ENCODE measurements around the gene SUPT3H.

The SUPT3H gene

DNA sequence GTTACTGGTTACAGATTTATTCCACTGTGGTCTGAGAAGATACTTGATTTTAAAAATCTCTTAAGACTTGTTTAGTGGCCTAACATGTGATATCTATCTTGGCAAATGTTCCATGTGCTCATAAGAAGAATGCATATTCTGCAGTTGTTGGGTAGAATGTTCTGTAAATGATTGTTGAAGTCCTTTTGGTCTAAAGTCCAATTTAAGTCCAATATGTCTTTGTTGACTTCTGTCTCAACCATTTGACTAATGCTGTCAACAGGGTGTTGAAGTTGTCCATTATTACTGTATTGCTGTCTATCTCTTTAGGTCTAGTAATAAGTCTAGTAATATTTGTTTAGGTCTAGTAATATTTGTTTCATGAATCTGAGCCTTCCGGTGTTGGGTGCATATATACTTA lies 437.4 kb downstream of the SUPT3H start:
- Histone ChIP-seq H3K4me3 (ENCODE audit: low read length in 2 of 2) (no peak overlapping the region), H3K4me1 (ENCODE audit: control insufficient read depth in 2 of 2, insufficient read depth in 2 of 2, low read length in 2 of 2) (no peaks in the 10 kb centered on the region), H3K27me3 (ENCODE audit: control insufficient read depth in 2 of 2, insufficient read depth in 2 of 2, low read length in 2 of 2) (no peaks in the 10 kb centered on the region), H3K9me3 (ENCODE audit: control insufficient read depth in 2 of 2, low read length in 2 of 2) (no peaks in the 10 kb centered on the region), H3K9ac (ENCODE audit: low read depth in 1 of 2, low read length in 2 of 2) (no peak overlapping the region), H3K36me3 (ENCODE audit: control insufficient read depth in 2 of 2, insufficient read depth in 2 of 2, low read length in 2 of 2) (no peaks in the 10 kb centered on the region), H3K27ac (ENCODE audit: low read depth in 2 of 2, low read length in 2 of 2) (no peak overlapping the region)

DNA sequence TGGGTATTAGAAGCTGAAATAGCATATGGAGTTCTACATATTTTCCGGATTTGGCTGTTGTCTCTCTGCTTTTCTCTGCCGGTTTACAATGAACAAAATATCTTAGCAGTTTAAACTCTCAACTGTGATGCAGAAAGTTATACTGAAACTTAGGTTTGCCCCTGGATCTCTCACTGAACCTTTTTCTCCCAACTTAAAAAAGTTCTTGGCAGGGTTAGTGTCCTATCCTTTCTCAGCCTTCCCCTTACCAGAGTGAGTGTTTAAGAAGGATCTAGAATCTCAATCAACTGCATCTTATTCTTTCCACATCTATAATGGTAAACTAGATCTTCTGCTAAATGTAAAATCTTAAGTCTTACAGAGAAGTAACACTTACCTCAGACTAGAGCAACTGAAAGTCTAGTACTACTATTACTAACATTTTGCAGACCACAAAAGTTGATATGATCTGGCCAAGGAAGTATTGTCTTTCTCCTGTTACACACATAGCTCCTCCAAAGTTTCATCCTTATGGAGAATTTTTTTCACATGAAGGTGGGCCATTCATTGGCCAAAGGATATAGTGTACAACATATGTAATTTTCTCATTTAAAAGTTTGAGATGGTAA lies 441.9 kb downstream of the SUPT3H start:
- Histone ChIP-seq H3K27ac (ENCODE audit: low read depth in 2 of 2, low read length in 2 of 2) (no peak overlapping the region), H3K9ac (ENCODE audit: low read depth in 1 of 2, low read length in 2 of 2) (no peak overlapping the region), H3K4me3 (ENCODE audit: low read length in 2 of 2) (no peak overlapping the region), H3K27me3 (ENCODE audit: control insufficient read depth in 2 of 2, insufficient read depth in 2 of 2, low read length in 2 of 2) (no peaks in the 10 kb centered on the region), H3K4me1 (ENCODE audit: control insufficient read depth in 2 of 2, insufficient read depth in 2 of 2, low read length in 2 of 2) (no peaks in the 10 kb centered on the region), H3K9me3 (ENCODE audit: control insufficient read depth in 2 of 2, low read length in 2 of 2) (no peaks in the 10 kb centered on the region), H3K36me3 (ENCODE audit: control insufficient read depth in 2 of 2, insufficient read depth in 2 of 2, low read length in 2 of 2) (no peaks in the 10 kb centered on the region)

DNA sequence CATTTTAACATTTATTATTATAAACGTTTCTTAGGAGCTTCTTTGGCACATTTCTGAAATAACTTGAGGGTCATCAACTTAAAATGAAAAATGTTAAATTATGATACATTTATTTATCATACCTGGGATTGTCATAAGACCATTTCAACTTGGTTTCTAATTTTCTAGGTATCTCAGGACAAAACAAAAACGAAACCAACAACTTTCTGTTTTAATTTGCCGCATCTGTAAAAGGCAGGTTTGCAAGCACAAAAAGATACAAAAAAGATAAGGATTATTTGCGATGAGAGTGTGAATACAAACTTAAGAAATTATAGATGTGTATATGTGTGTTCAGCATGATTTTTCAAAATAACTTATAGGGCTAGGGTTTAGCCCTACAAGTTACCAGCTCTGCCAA lies 444.6 kb downstream of the SUPT3H start:
- H3K27me3 ChIP-seq (ENCODE audit: control insufficient read depth in 2 of 2, insufficient read depth in 2 of 2, low read length in 2 of 2): no peaks in the 10 kb centered on the region
- H3K36me3 ChIP-seq (ENCODE audit: control insufficient read depth in 2 of 2, insufficient read depth in 2 of 2, low read length in 2 of 2): no peaks in the 10 kb centered on the region
- H3K27ac ChIP-seq (ENCODE audit: low read depth in 2 of 2, low read length in 2 of 2): no peak overlapping the region
- no peaks in the 10 kb centered on the region for H3K4me1 ChIP-seq (ENCODE audit: control insufficient read depth in 2 of 2, insufficient read depth in 2 of 2, low read length in 2 of 2)
- no peak overlapping the region for H3K4me3 ChIP-seq (ENCODE audit: low read length in 2 of 2)
- no peaks in the 10 kb centered on the region for H3K9me3 ChIP-seq (ENCODE audit: control insufficient read depth in 2 of 2, low read length in 2 of 2)
- H3K9ac ChIP-seq (ENCODE audit: low read depth in 1 of 2, low read length in 2 of 2): no peak overlapping the region

DNA sequence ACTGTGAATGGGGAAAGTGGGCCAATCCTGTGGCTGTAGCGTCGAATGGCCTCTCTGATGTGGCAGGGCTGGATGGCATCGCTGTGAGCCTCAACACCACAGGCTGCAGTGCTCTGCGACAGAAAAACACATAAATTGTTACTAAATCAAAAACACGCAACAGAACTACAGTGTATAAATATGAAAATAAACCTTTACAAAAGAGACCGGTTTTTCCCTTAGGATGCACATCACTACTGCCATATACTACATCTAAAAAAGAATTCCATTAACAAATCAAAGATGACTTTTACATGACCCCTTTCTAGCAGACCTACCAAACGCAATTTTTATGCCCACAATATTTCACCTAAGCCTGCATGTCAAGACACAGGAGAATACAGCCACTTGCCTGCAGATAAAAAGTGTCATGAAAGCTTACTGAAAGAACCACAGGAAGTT lies 445.1 kb downstream of the SUPT3H start:
- Histone ChIP-seq H3K27me3 (ENCODE audit: control insufficient read depth in 2 of 2, insufficient read depth in 2 of 2, low read length in 2 of 2) (no peaks in the 10 kb centered on the region), H3K9ac (ENCODE audit: low read depth in 1 of 2, low read length in 2 of 2) (no peak overlapping the region), H3K27ac (ENCODE audit: low read depth in 2 of 2, low read length in 2 of 2) (peak overlapping the region in 1 of 2 donors; percentile 15), H3K36me3 (ENCODE audit: control insufficient read depth in 2 of 2, insufficient read depth in 2 of 2, low read length in 2 of 2) (no peaks in the 10 kb centered on the region), H3K9me3 (ENCODE audit: control insufficient read depth in 2 of 2, low read length in 2 of 2) (no peaks in the 10 kb centered on the region), H3K4me1 (ENCODE audit: control insufficient read depth in 2 of 2, insufficient read depth in 2 of 2, low read length in 2 of 2) (no peaks in the 10 kb centered on the region), H3K4me3 (ENCODE audit: low read length in 2 of 2) (no peak overlapping the region)

DNA sequence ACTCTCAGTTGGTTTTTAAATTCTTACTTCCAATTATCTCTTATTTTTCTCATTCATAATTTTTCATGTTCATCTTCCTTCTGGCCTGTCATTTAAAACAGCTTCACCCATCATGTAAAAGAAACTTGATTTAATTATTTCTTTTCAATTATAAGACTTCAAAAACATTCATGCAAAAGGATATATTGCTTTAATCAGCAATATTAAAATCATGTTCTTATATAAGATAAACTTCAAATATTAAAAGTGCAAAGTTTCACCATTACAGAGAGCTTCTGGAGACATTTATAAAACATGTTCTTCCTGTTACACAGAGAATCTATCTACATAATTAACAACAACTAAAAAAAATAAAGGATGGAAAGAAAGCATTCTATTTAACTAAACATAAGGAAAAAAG lies 446.3 kb downstream of the SUPT3H start:
- H3K27me3 ChIP-seq (ENCODE audit: control insufficient read depth in 2 of 2, insufficient read depth in 2 of 2, low read length in 2 of 2): no peaks in the 10 kb centered on the region
- no peaks in the 10 kb centered on the region for H3K9me3 ChIP-seq (ENCODE audit: control insufficient read depth in 2 of 2, low read length in 2 of 2)
- no peaks in the 10 kb centered on the region for H3K36me3 ChIP-seq (ENCODE audit: control insufficient read depth in 2 of 2, insufficient read depth in 2 of 2, low read length in 2 of 2)
- H3K9ac ChIP-seq (ENCODE audit: low read depth in 1 of 2, low read length in 2 of 2): no peak overlapping the region
- H3K4me3 ChIP-seq (ENCODE audit: low read length in 2 of 2): no peak overlapping the region
- no peak overlapping the region for H3K27ac ChIP-seq (ENCODE audit: low read depth in 2 of 2, low read length in 2 of 2)
- no peaks in the 10 kb centered on the region for H3K4me1 ChIP-seq (ENCODE audit: control insufficient read depth in 2 of 2, insufficient read depth in 2 of 2, low read length in 2 of 2)

DNA sequence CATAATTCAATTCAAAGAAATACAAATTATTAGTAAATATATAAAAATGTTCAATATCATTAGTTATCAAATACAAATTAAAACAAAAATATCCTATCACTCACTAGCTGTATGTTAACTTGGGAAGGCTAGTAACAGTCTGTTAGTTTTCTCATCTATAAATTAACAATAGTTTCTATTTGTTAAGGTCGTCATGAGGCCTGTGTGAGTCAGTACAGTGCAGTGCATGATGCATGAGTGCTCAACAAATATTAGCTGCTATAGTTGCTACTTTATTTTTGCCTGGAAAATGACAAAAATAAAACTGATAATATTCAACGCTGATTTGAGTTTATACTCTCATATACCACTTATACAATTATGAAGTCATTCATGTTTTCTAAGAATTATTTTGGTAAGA lies 451.2 kb downstream of the SUPT3H start:
- H3K27me3 ChIP-seq (ENCODE audit: control insufficient read depth in 2 of 2, insufficient read depth in 2 of 2, low read length in 2 of 2): no peaks in the 10 kb centered on the region
- no peaks in the 10 kb centered on the region for H3K9me3 ChIP-seq (ENCODE audit: control insufficient read depth in 2 of 2, low read length in 2 of 2)
- H3K9ac ChIP-seq (ENCODE audit: low read depth in 1 of 2, low read length in 2 of 2): no peak overlapping the region
- H3K4me3 ChIP-seq (ENCODE audit: low read length in 2 of 2): no peak overlapping the region
- no peaks in the 10 kb centered on the region for H3K4me1 ChIP-seq (ENCODE audit: control insufficient read depth in 2 of 2, insufficient read depth in 2 of 2, low read length in 2 of 2)
- no peaks in the 10 kb centered on the region for H3K36me3 ChIP-seq (ENCODE audit: control insufficient read depth in 2 of 2, insufficient read depth in 2 of 2, low read length in 2 of 2)
- H3K27ac ChIP-seq (ENCODE audit: low read depth in 2 of 2, low read length in 2 of 2): no peak overlapping the region

DNA sequence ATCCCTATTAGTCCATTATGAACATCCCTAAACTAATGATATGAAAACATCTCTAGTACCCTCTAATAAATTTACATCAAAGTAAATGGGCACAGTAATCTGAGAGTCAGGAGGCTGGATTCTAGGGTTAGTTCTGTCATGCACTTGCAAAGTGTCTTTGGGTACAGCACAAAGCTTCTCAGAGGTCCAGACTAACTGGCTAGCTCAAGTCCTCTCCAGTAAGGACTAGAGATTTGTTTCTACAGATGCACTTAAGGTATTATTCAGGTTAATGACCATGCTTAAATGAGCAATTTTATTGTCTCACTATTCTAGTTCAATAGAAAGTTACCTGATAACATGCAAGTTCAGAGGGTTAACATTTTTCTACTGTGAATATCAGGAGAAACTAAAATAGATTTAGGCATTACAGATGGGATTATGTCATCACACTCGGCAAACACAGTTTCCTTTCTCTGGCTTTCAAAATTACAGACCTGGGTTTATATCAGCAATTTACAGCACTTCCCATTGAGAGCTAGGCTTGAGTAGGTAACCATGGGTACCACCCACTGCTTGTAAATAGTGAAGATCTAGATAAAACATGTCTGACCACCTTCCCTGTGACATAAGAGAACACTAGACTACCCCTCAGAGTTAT lies 452.5 kb downstream of the SUPT3H start:
- no peaks in the 10 kb centered on the region for H3K9me3 ChIP-seq (ENCODE audit: control insufficient read depth in 2 of 2, low read length in 2 of 2)
- no peak overlapping the region for H3K4me3 ChIP-seq (ENCODE audit: low read length in 2 of 2)
- no peak overlapping the region for H3K27ac ChIP-seq (ENCODE audit: low read depth in 2 of 2, low read length in 2 of 2)

DNA sequence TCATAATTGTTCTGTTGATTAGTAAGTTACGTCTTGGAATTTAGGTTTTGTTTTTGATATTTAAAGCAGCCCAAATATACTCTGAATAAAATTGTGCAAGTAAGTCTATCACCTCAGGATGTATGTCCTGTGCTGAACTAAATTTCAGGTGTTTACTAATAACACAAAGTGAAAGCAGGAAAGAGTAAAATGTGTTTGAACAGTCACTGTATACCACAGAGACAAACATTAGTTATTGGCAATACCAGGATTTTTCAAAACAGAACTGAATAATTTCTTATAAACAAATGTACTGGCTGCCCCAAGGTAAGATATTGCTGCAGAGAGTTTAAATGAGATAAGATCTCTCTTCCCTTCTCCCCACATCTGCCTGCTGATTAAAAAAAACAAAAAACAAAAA lies 454.3 kb downstream of the SUPT3H start:
- no peaks in the 10 kb centered on the region for H3K27me3 ChIP-seq (ENCODE audit: control insufficient read depth in 2 of 2, insufficient read depth in 2 of 2, low read length in 2 of 2)
- no peaks in the 10 kb centered on the region for H3K36me3 ChIP-seq (ENCODE audit: control insufficient read depth in 2 of 2, insufficient read depth in 2 of 2, low read length in 2 of 2)
- H3K4me3 ChIP-seq (ENCODE audit: low read length in 2 of 2): no peak overlapping the region
- no peak overlapping the region for H3K27ac ChIP-seq (ENCODE audit: low read depth in 2 of 2, low read length in 2 of 2)
- H3K4me1 ChIP-seq (ENCODE audit: control insufficient read depth in 2 of 2, insufficient read depth in 2 of 2, low read length in 2 of 2): no peaks in the 10 kb centered on the region
- no peak overlapping the region for H3K9ac ChIP-seq (ENCODE audit: low read depth in 1 of 2, low read length in 2 of 2)
- no peaks in the 10 kb centered on the region for H3K9me3 ChIP-seq (ENCODE audit: control insufficient read depth in 2 of 2, low read length in 2 of 2)

More for the DNA sequence above, 452.5 kb downstream of the SUPT3H start:
- Histone ChIP-seq H3K27me3 (ENCODE audit: control insufficient read depth in 2 of 2, insufficient read depth in 2 of 2, low read length in 2 of 2) (no peaks in the 10 kb centered on the region), H3K4me1 (ENCODE audit: control insufficient read depth in 2 of 2, insufficient read depth in 2 of 2, low read length in 2 of 2) (no peaks in the 10 kb centered on the region), H3K36me3 (ENCODE audit: control insufficient read depth in 2 of 2, insufficient read depth in 2 of 2, low read length in 2 of 2) (no peaks in the 10 kb centered on the region), H3K9ac (ENCODE audit: low read depth in 1 of 2, low read length in 2 of 2) (no peak overlapping the region)

DNA sequence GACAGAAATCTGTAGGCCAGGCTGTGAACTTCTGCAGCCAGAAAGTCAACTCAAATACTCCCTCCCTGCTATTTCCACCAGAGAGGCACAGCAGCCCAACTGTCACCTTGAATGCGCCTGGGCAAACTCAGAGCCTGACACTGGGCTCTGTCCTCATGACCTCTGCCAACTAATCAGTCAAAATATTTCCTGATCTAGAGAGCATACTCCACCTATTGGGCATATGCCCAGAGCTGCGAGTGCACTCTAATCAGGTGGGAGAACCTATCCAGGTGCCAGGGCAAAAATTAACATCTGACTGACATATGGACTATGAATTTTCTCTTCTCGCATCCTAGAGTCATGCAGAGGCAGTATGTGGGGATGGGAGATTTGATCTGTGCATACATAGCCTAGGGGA lies 455.9 kb downstream of the SUPT3H start:
- no peaks in the 10 kb centered on the region for H3K4me1 ChIP-seq (ENCODE audit: control insufficient read depth in 2 of 2, insufficient read depth in 2 of 2, low read length in 2 of 2)
- H3K9me3 ChIP-seq (ENCODE audit: control insufficient read depth in 2 of 2, low read length in 2 of 2): no peaks in the 10 kb centered on the region
- H3K36me3 ChIP-seq (ENCODE audit: control insufficient read depth in 2 of 2, insufficient read depth in 2 of 2, low read length in 2 of 2): no peaks in the 10 kb centered on the region
- no peak overlapping the region for H3K4me3 ChIP-seq (ENCODE audit: low read length in 2 of 2)
- no peak overlapping the region for H3K9ac ChIP-seq (ENCODE audit: low read depth in 1 of 2, low read length in 2 of 2)
- H3K27ac ChIP-seq (ENCODE audit: low read depth in 2 of 2, low read length in 2 of 2): no peak overlapping the region
- no peaks in the 10 kb centered on the region for H3K27me3 ChIP-seq (ENCODE audit: control insufficient read depth in 2 of 2, insufficient read depth in 2 of 2, low read length in 2 of 2)

DNA sequence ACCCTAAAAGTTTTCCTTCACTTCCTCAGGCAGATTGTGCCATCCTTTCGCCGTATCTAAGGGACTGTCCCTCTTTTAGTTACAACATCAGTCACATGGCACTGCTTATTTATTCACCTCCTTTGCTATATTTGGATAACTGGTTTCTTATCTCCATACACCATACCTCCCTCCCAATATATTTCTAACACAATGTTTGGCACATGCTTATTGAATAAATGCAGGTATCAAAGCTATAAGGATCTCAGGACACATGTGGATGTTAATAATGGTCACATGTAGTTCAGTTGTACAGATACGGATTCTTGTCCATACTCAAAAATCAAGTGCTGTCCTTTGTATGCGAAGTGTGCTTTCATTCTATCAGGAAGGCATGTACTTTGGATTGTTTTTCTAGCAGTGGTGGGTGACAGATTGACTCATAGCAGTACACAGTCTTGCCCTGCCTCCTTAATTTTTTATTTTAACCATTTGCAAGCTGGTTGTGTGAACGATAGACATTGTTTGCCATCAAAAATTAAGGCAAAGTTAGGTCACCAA lies 456.7 kb downstream of the SUPT3H start:
- H3K9me3 ChIP-seq (ENCODE audit: control insufficient read depth in 2 of 2, low read length in 2 of 2): no peaks in the 10 kb centered on the region
- no peaks in the 10 kb centered on the region for H3K4me1 ChIP-seq (ENCODE audit: control insufficient read depth in 2 of 2, insufficient read depth in 2 of 2, low read length in 2 of 2)
- H3K36me3 ChIP-seq (ENCODE audit: control insufficient read depth in 2 of 2, insufficient read depth in 2 of 2, low read length in 2 of 2): no peaks in the 10 kb centered on the region
- H3K27ac ChIP-seq (ENCODE audit: low read depth in 2 of 2, low read length in 2 of 2): no peak overlapping the region
- no peak overlapping the region for H3K9ac ChIP-seq (ENCODE audit: low read depth in 1 of 2, low read length in 2 of 2)
- no peaks in the 10 kb centered on the region for H3K27me3 ChIP-seq (ENCODE audit: control insufficient read depth in 2 of 2, insufficient read depth in 2 of 2, low read length in 2 of 2)
- no peak overlapping the region for H3K4me3 ChIP-seq (ENCODE audit: low read length in 2 of 2)
